Immature natural killer cell (primary cell): Measurements from ENCODE around the gene GALE. TPM values are rescaled to one million over a fixed set of nuclear protein-coding genes. Genes with fewer than 3 reads are reported as not detected.

ENCODE experiments used
- DNase-seq, 3 donors: peaks; one replicate each; pipeline ENCODE4 v3.0.0; 2022; ENCODE audit warnings: mixed read lengths in 1 of 3
- H3K27ac Mint-ChIP-seq, 6 donors: one replicate each; pipeline ENCODE4 v1.8.0; 2020; ENCODE audit warnings: mixed read lengths in 6 of 6, mild to moderate bottlenecking in 5 of 6, inconsistent platforms in 4 of 6, moderate library complexity in 3 of 6
- H3K27me3 Mint-ChIP-seq, 3 donors: one replicate each; pipeline ENCODE4 v1.8.0; 2020 to 2021; ENCODE audit warnings: low read depth in 3 of 3, mild to moderate bottlenecking in 3 of 3, mixed read lengths in 3 of 3, moderate library complexity in 3 of 3, inconsistent platforms in 1 of 3
- H3K36me3 Mint-ChIP-seq, 3 donors: one replicate each; pipeline ENCODE4 v1.8.0; 2020; ENCODE audit warnings: mixed read lengths in 3 of 3, inconsistent platforms in 2 of 3, mild to moderate bottlenecking in 2 of 3
- H3K4me1 Mint-ChIP-seq, 2 donors: one replicate each; pipeline ENCODE4 v1.8.0; 2020; ENCODE audit warnings: inconsistent platforms in 2 of 2, mild to moderate bottlenecking in 2 of 2, mixed read lengths in 2 of 2, moderate library complexity in 1 of 2
- H3K4me3 Mint-ChIP-seq, 5 donors: one replicate each; pipeline ENCODE4 v1.8.0; 2020; ENCODE audit warnings: mild to moderate bottlenecking in 5 of 5, mixed read lengths in 5 of 5, inconsistent platforms in 3 of 5, moderate library complexity in 3 of 5
- H3K9me3 Mint-ChIP-seq, 6 donors: one replicate each; pipeline ENCODE4 v1.8.0; 2020; ENCODE audit warnings: mild to moderate bottlenecking in 6 of 6, mixed read lengths in 6 of 6, inconsistent platforms in 4 of 6, moderate library complexity in 3 of 6
- polyA plus RNA-seq, 3 donors: library from polyadenylated mRNA; unstranded; fragments of 300-500 nt; fragmentation: Illumina TruSeq; gene quantifications; one replicate each; pipeline ENCODE4 v1.2.3, GENCODE V29; 2021

GALE gene
- polyA plus RNA-seq, 3 donors from 2014 or later: 31.2 to 52.9 (median 39.9) TPM

DNA sequence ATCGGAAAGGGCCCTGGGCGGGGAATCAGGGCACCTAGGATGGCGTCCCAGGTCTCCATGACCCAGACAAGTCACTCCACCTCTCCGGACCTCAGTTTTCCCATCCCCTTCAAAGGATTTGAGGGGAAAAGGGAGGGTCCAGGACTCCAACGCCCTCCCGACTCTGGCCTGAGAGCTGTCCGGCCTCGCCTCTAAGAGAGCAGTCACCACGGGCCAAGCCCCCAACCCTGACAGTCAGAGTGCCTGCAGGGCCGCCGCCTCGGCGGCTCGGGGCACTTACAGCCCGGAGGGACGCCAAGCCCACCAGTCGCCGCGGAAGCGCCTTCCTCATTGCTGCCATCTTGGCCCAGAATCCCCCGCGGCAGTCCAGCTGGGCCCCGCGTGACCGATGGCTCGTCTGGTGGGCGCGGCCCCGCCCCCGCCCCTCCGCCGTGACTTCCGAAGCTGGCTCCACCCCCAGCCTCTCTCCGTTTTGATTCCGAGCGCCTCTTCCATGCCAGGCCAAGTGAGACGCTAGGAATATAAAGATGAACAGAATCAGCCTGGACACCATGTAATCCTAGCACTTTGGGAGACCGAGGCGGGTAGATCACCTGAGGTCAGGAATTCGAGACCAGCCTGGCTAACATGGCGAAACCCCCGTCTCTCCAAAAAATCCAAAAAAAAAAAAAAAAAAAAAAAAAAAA, 24.7 kb upstream of the GALE start, which contains the start of gene HMGCL:
Gene HMGCL, minus strand, starts transcription at position 354 of the 686 bp plus-strand sequence. Its CDS starts 14 bp downstream, at position 340.
- Mint-ChIP-seq H3K27me3 (peaks cover 4 to 11% (median 6%) of the 10 kb centered on the region in 3 donors), H3K4me3 (peak within 1 kb of the TSS; percentile 94 to 96 (median 95)), H3K36me3 (no peaks in the 10 kb centered on the region), H3K4me1 (peaks cover 19 to 29% of the 10 kb centered on the region in 2 donors), H3K9me3 (no peaks in the 10 kb centered on the region), H3K27ac (peak within 1 kb of the TSS; percentile 92 to 98 (median 96))
- peak; percentile 80 to 83 (median 82) for DNase-seq

DNA sequence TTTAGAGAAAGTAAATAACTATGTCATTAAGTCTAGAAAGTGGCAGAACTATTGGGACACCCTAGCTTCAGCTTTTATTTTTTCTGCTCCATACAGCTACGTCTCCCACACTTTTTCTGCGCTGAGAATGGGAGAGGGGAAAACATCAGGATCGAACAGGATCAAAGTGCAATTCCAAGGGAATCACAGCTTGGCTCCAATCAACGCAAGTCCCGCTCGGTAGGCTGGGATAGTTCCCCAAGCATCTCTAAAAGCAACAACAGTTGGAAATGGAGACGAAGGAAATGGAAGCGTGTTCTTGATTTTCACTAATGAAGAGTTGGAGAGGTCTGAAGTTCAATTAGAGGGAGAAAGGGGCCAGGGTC, 24.1 kb upstream of the GALE start:
- Mint-ChIP-seq H3K36me3 (no peaks in the 10 kb centered on the region), H3K4me3 (peak overlapping the region; percentile 94 to 96 (median 95)), H3K4me1 (peaks cover 19 to 29% of the 10 kb centered on the region in 2 donors), H3K27me3 (peaks cover 4 to 11% (median 6%) of the 10 kb centered on the region in 3 donors), H3K9me3 (no peaks in the 10 kb centered on the region), H3K27ac (peak overlapping the region; percentile 92 to 98 (median 96))
- no peak for DNase-seq

DNA sequence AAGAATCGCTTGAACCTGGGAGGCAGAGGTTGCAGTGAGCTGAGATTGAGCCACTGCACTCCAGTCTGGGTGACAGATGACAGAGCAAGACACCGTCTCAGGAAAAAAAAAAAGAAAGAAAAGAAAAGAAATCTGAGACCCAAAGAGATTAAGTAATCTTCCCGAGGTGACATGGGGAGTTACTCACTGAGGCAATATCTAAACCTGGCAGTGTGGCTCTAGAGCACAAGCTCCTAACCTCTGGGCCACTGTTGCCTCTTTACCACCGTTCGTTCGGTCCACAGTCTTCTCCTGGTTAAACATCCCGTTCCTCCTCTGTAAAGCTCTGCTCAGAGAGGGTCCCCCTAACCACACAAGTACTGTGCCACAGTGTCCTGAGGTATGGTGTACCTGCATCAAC, 23.2 kb upstream of the GALE start:
- Mint-ChIP-seq H3K9me3 (no peaks in the 10 kb centered on the region), H3K4me3 (peak overlapping the region; percentile 62 to 95 (median 95)), H3K4me1 (peaks cover 19 to 29% of the 10 kb centered on the region in 2 donors), H3K36me3 (no peaks in the 10 kb centered on the region), H3K27me3 (peaks cover 4 to 11% (median 6%) of the 10 kb centered on the region in 3 donors), H3K27ac (peak overlapping the region; percentile 72 to 98 (median 96))
- no peak for DNase-seq

DNA sequence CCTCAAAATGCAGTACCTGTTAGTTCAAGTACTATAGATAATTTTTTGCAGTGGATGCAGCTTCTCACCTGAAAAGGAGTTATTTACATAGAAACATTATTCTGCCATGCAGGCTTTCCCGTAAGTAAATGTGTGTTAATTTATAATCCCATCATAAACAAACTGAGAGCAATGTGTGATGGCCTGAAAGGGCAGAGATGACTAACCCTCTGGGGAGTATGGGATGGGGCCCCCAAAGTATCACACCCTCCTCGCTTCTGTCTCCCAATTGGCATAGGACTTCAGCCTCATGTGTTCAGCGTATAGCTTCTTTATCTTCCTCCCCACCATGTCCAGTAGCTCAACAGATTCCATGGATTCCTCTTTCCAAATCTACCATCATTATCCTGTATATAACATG, 17.1 kb upstream of the GALE start:
- Mint-ChIP-seq H3K36me3 (peaks cover 9 to 26% (median 12%) of the 10 kb centered on the region in 3 donors), H3K9me3 (no peaks in the 10 kb centered on the region), H3K4me1 (no peaks in the 10 kb centered on the region), H3K4me3 (no peak overlapping the region), H3K27me3 (peaks cover 0 to 2% (median 0%) of the 10 kb centered on the region in 3 donors), H3K27ac (no peak overlapping the region)
- DNase-seq: no peak

DNA sequence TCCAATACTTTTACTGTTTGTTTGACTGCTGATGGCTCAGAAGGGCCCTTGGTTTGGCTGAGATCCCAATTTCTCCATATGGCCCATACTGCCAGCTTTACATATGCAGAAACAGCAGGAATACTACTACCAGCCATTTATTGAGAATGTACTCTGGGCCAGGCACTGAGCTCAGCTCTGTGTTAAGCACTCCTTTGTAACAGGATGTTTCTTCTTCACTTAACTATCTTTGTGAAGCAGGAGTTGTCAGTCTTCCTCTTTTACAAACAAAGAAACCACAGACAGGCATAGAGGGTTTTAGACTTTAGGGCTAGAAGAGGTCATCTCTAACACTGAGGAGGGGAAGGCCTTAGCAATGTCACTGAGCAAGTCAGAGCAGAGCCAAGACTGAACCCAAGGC, 16.4 kb upstream of the GALE start:
- DNase-seq: no peak
- Mint-ChIP-seq H3K27me3 (peaks cover 0 to 2% (median 0%) of the 10 kb centered on the region in 3 donors), H3K9me3 (no peaks in the 10 kb centered on the region), H3K4me3 (no peak overlapping the region), H3K4me1 (no peaks in the 10 kb centered on the region), H3K36me3 (peaks cover 12 to 29% (median 12%) of the 10 kb centered on the region in 3 donors), H3K27ac (no peak overlapping the region)

DNA sequence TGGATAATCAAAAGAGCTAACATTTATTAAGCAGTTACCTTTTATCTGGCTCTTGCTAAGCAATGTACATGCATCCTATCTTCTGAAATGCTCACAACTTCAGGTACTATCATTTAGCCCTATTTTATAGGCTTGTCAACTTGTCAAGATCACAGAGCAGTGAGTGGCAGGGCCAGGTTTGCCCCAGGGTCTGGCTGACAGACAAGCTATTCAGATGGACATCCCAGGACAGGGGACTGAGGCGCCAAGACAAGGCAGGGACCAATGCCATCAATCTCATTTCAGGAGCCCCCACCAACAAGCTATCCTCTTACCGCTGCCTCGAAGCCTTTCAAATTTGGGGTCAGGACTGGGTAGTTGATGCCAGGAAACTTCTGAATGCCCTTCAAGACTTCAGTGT, 15.8 kb upstream of the GALE start:
- H3K4me1 Mint-ChIP-seq: no peaks in the 10 kb centered on the region
- H3K36me3 Mint-ChIP-seq: peaks cover 14 to 35% (median 16%) of the 10 kb centered on the region in 3 donors
- H3K27me3 Mint-ChIP-seq: peaks cover 0 to 2% (median 0%) of the 10 kb centered on the region in 3 donors
- no peaks in the 10 kb centered on the region for H3K9me3 Mint-ChIP-seq
- DNase-seq: no peak
- no peak overlapping the region for H3K4me3 Mint-ChIP-seq
- H3K27ac Mint-ChIP-seq: no peak overlapping the region

DNA sequence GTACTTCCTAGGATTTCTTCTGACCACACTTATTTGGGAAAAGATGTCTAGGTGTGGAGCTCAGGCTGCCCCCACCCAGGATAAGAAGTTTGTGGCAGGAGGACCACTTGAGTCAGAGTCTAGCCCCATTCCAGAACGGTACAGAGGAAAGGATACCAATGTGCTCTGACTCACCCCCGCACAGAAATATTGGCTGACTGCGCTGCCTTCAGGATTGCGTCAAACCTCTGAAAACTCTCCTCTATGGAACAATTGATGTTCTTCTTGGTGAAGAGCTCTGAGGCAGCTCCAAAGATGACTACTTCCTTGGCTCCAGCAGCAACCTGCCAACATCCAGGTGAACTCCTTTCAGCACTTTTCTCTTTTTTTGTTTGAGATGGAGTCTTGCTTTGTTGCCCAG, 13.5 kb upstream of the GALE start:
- H3K27ac Mint-ChIP-seq: no peak overlapping the region
- no peak overlapping the region for H3K4me3 Mint-ChIP-seq
- DNase-seq: no peak
- H3K27me3 Mint-ChIP-seq: peaks cover 0 to 2% (median 0%) of the 10 kb centered on the region in 3 donors
- peaks cover 19 to 38% (median 20%) of the 10 kb centered on the region in 3 donors for H3K36me3 Mint-ChIP-seq
- no peaks in the 10 kb centered on the region for H3K9me3 Mint-ChIP-seq
- H3K4me1 Mint-ChIP-seq: peaks cover 5 to 9% of the 10 kb centered on the region in 2 donors

DNA sequence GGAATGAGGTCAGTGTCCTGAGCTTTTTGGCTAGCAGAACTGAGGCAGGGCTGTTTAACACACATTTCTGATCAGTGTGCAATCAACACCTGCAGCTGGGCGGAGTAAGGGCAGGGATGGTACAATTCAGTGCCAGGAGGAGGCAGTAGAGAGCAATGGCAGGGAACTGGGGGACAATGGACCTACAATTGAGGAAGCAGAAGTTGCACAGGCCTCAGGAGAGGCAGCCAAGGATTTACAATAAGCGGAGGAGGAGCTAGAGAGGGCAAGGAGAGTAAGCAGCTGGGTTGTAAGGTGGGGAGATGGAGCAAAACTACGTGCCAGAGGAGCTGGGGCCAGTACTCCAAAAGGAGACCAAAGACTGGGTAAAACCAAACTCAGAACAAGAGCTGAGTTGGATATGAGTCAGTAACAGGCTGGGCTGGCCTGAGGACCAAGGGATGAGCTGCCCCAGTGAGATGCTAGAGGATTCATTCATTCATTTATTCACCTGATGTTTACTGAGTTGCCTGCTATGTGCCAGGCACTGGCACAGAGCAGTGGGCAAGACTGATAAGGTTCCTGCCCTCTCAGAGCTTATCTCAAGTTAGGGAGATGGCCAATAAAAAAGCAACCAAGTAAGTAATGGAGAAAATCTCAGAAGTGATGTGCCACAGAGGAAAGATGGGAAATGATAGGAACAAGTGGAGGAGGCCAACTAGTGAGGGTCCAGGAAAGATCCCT, 10.4 kb upstream of the GALE start:
- Mint-ChIP-seq H3K27me3 (peaks cover 0 to 6% (median 0%) of the 10 kb centered on the region in 3 donors), H3K4me1 (peaks cover 5 to 9% of the 10 kb centered on the region in 2 donors), H3K27ac (peak overlapping the region in 3 of 6 donors; percentile 23 to 65 (median 57)), H3K36me3 (peaks cover 14 to 18% (median 15%) of the 10 kb centered on the region in 3 donors), H3K4me3 (no peak overlapping the region), H3K9me3 (no peaks in the 10 kb centered on the region)
- peak; percentile 28 to 44 (median 28) for DNase-seq

DNA sequence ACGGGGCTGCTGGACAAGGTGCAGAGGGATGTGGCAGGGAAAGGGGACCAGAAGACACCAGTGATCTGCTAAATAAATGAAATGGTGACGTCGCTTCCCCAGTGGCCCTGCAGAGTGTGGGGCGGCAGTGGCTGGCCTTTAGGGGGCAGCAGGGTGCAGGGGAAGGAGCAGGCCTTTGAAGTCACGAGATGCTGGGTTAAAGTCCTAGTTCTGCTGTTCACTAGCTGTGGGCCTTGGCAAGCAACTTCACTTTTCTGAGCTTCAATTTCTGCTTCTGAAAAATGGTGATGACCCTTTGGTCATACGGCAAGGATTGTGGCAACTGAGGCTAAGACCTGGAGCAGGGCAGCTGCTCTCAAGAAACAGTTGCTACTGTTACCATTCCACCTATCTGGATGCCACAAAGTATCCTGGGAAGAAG, 9.2 kb upstream of the GALE start:
- Mint-ChIP-seq H3K27me3 (peaks cover 0 to 6% (median 0%) of the 10 kb centered on the region in 3 donors), H3K27ac (peak overlapping the region in 4 of 6 donors; percentile 31 to 65 (median 56)), H3K36me3 (peaks cover 14 to 22% (median 16%) of the 10 kb centered on the region in 3 donors)

DNA sequence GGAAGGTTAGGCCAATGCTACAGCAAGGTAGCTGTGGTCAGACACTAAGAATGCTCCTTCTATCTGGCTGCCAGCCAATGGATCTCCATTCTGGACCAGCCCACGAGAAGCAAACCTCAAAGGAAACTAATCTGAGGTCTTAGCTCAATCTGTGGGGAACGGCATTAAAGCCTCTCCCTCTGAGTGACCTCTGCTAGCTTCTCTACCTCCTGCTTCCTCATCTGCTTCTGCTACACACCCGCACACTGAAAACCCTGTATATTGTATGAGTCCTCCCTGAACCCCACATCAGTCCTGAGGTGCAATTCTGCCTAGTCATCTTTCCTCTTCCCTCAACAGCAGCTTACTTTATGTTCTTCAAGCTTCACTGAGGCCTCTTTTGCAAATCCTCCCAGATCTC, 6.9 kb upstream of the GALE start:
- Mint-ChIP-seq H3K9me3 (no peaks in the 10 kb centered on the region), H3K27ac (no peak overlapping the region), H3K4me1 (peaks cover 5 to 9% of the 10 kb centered on the region in 2 donors), H3K36me3 (peaks cover 9 to 22% (median 10%) of the 10 kb centered on the region in 3 donors), H3K27me3 (peaks cover 0 to 6% (median 0%) of the 10 kb centered on the region in 3 donors), H3K4me3 (no peak overlapping the region)
- DNase-seq: no peak

More for the DNA sequence above, 9.2 kb upstream of the GALE start:
- Mint-ChIP-seq H3K9me3 (no peaks in the 10 kb centered on the region), H3K4me1 (peaks cover 5 to 9% of the 10 kb centered on the region in 2 donors), H3K4me3 (no peak overlapping the region)
- peak; percentile 72 to 79 (median 76) for DNase-seq

DNA sequence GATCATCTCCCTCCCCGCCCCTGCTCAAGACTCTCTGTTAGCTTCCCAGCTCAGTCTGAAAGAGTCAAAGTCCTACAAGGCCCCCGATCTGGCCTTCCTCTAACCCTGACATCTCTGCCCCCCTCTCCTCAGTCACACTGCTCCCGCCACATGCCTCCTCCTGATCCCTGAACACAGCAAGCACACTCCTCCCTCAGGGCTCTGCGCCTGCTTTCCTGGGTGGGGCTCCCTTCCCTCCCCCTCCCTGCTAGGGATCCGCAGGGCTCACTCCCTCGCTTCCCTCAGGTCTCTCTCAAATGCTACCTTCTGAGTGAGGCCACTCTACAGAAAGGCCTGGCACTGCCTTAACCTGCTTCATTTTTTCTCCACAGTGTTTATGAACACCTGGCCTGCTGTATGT, 5.7 kb upstream of the GALE start:
- Mint-ChIP-seq H3K27me3 (peaks cover 0 to 6% (median 2%) of the 10 kb centered on the region in 3 donors), H3K36me3 (peaks cover 2 to 17% (median 5%) of the 10 kb centered on the region in 3 donors), H3K4me3 (no peak overlapping the region), H3K4me1 (peaks cover 6 to 10% of the 10 kb centered on the region in 2 donors), H3K9me3 (no peaks in the 10 kb centered on the region), H3K27ac (no peak overlapping the region)
- no peak for DNase-seq

DNA sequence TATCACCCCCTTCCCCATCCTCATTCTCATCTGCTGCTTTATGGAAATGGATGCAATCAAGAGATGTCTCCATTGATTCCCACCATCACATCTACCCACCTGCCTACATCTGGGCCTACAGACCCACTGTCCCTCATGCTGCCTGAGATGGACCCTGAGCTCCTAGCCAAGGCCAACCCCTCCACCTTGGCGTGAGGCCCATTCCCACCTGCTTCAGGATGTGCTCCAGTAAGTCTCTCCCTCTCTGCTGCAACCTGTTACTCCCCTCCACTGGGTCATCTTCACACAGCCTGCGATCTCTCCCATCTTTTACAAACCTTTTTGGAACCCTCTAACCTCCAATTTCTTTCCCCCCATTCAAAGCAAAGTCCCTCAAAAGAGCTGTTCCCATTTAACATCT, 4.5 kb upstream of the GALE start:
- no peak overlapping the region for H3K4me3 Mint-ChIP-seq
- H3K4me1 Mint-ChIP-seq: peaks cover 11 to 12% of the 10 kb centered on the region in 2 donors
- H3K36me3 Mint-ChIP-seq: peaks cover 0 to 15% (median 0%) of the 10 kb centered on the region in 3 donors
- H3K27ac Mint-ChIP-seq: peak overlapping the region in 3 of 6 donors; percentile 37 to 61 (median 44)
- H3K9me3 Mint-ChIP-seq: no peaks in the 10 kb centered on the region
- no peak for DNase-seq
- H3K27me3 Mint-ChIP-seq: peaks cover 2 to 10% (median 3%) of the 10 kb centered on the region in 3 donors

DNA sequence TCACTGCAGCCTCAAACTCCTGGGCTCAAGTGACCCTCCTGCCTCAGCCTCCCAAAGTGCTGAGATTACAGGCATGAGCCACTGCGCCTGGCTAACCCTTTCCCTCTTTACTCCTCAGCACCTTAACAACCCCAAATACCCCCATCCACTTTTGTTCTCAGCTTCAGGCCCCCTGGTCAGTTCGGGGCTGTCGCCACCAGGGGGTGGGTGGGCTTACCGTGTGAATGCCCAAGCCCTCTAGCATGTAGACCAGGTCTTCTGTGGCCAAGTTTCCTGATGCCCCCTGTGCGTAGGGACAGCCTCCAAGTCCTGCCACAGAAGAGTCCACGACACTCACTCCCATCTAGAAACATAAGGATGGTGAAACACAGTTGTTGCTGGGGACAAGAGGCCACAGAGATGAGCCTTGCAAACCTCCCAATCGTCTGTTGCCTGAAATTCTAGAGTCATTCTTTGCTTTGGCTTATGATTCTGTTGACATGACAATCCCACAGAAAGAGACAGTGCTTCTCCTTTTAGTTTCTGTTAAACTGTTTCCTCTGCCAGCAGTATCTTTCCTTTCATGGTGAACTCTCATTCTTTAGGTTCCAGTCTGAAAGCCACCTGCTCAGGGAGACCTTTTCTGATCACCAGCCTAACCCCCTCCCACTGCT, 3.8 kb upstream of the GALE start:
- peaks cover 0 to 15% (median 0%) of the 10 kb centered on the region in 3 donors for H3K36me3 Mint-ChIP-seq
- no peaks in the 10 kb centered on the region for H3K9me3 Mint-ChIP-seq
- H3K4me1 Mint-ChIP-seq: peaks cover 13 to 15% of the 10 kb centered on the region in 2 donors
- H3K27me3 Mint-ChIP-seq: peaks cover 2 to 10% (median 5%) of the 10 kb centered on the region in 3 donors
- no peak overlapping the region for H3K4me3 Mint-ChIP-seq
- peak overlapping the region in 3 of 6 donors; percentile 17 to 33 (median 28) for H3K27ac Mint-ChIP-seq
- DNase-seq: no peak
